GM12878 (cell line): ENCODE results near the gene ADAMTS16. TPM values are rescaled to one million over a fixed set of nuclear protein-coding genes. Genes with fewer than 3 reads are reported as not detected.

Experiments used
- ATAC-seq: fragments of 200-7000 bp; cut with Tn5 transposase; 3 replicates; pipeline ENCODE4 v1.9.1; 2020; ENCODE audit warnings: mild to moderate bottlenecking, moderate library complexity
- BruUV-seq: library from RNA; stranded (reverse); fragments of 400-500 nt; replicated peaks from 2 replicates; lab custom pipeline; 2021; lab: Mats Ljungman, UMichigan
- CTCF ChIA-PET: fragments of 300-600 bp; sonication (Branson Sonifier 250); formaldehyde crosslinking; extraction: SDS; loops from one replicate; lab custom pipeline; 2021; ENCODE audit warnings: inconsistent platforms; lab: Yijun Ruan, JAX
- POLR2A ChIA-PET: fragments of 350-600 bp; formaldehyde crosslinking; extraction: SDS; loops from one replicate; lab custom pipeline; 2021; ENCODE audit warnings: inconsistent platforms; lab: Charles Lee
- RAD21 ChIA-PET: fragments of 300-600 bp; sonication (Branson Sonifier 250); formaldehyde crosslinking; loops from one replicate; lab custom pipeline; 2023; ENCODE audit warnings: antibody characterized with exemption; ENCODE audit not compliant: unreplicated experiment; lab: Charles Lee
- SMC1A ChIA-PET: fragments of 300-600 bp; sonication (Branson Sonifier 250); formaldehyde crosslinking; loops from one replicate; lab custom pipeline; 2023; ENCODE audit not compliant: unreplicated experiment, uncharacterized antibody; lab: Charles Lee
- DNase-seq: peaks from one replicate; pipeline ENCODE4 v3.0.0-alpha.2; 2011; ENCODE audit warnings: low read depth, low spot score
- FAIRE-seq: peaks from 3 replicates; lab custom pipeline; 2011; peaks lifted over from hg19 to GRCh38; lab: Jason Lieb, UNC
- H2AFZ ChIP-seq: 2 replicates; pipeline ENCODE4 v1.6.0; 2011; ENCODE audit warnings: low read depth, low read length, control low read depth; ENCODE audit not compliant: control insufficient read depth
- H3K27ac ChIP-seq: 2 replicates; pipeline ENCODE4 v1.5.1; 2011; ENCODE audit warnings: control low read depth; ENCODE audit not compliant: control insufficient read depth, insufficient read depth
- H3K27me3 ChIP-seq, 2 experiments: replicated peaks in 1 of 2; 2 replicates each; pipeline versions ENCODE4 v1.6.0 to v1.6.1; 2011; ENCODE audit warnings: low read length in 1 of 2; ENCODE audit not compliant: control insufficient read depth in 2 of 2, insufficient read depth in 2 of 2
- H3K36me3 ChIP-seq, 2 experiments: 2 replicates each; pipeline ENCODE4 v1.5.1; 2011; ENCODE audit warnings: low read length in 1 of 2; ENCODE audit not compliant: control insufficient read depth in 2 of 2, insufficient read depth in 2 of 2
- H3K4me1 ChIP-seq: 2 replicates; pipeline ENCODE4 v1.6.1; 2011; ENCODE audit warnings: mild to moderate bottlenecking, low read length, moderate library complexity, mixed read lengths; ENCODE audit not compliant: control insufficient read depth, insufficient read depth
- H3K4me2 ChIP-seq: 2 replicates; pipeline ENCODE4 v1.6.0; 2011; ENCODE audit warnings: control low read depth; ENCODE audit not compliant: control insufficient read depth, insufficient read depth
- H3K4me3 ChIP-seq: fragments of 200-600 bp; sonication (generic); 2 replicates; pipeline ENCODE4 v1.5.1; 2016
- H3K79me2 ChIP-seq: 2 replicates; pipeline ENCODE4 v1.6.0; 2011; ENCODE audit warnings: low read length; ENCODE audit not compliant: control insufficient read depth, insufficient read depth
- H3K9ac ChIP-seq: 2 replicates; pipeline ENCODE4 v1.8.0; 2011; ENCODE audit warnings: low read length, control low read depth, mixed read lengths; ENCODE audit not compliant: control insufficient read depth, insufficient read depth
- H3K9me3 ChIP-seq: replicated peaks from 3 replicates; pipeline ENCODE4 v1.5.1; 2011; ENCODE audit warnings: mild to moderate bottlenecking, low read length; ENCODE audit not compliant: control insufficient read depth, insufficient read depth
- H4K20me1 ChIP-seq: 2 replicates; pipeline ENCODE4 v1.6.0; 2011; ENCODE audit not compliant: control insufficient read depth, insufficient read depth
- BACH1 ChIP-seq: fragments of 450-650 bp; IDR thresholded peaks from 2 replicates; pipeline ENCODE4 v1.6.1; 2017; ENCODE audit warnings: mild to moderate bottlenecking, borderline replicate concordance
- WGBS: methylation state at CpG from one replicate; pipeline ENCODE4 v1.1.6; 2016; ENCODE audit warnings: low lambda C conversion rate; ENCODE audit not compliant: insufficient replicate concordance, insufficient coverage; ENCODE audit errors: missing lambda C conversion rate; 5-methylcytosine and 5-hydroxymethylcytosine counted together
- in situ Hi-C: fragments of 300-500 bp; cut with MboI; formaldehyde crosslinking; loops from 9 replicates; pipeline ENCODE4 v1.14.3; 2018; ENCODE audit warnings: mixed read lengths
- intact Hi-C: fragments of 100-400 bp; cut with micrococcal nuclease; formaldehyde crosslinking; loops from one replicate; pipeline ENCODE4 v1.14.2; 2022; ENCODE audit not compliant: unreplicated experiment
- polyA plus RNA-seq, 11 experiments: library from polyadenylated mRNA; depleted of rRNA in 4 of 11; unstranded in 6 of 11; stranded (reverse) in 5 of 11; fragments of >200 nt; fragmentation: Nextera tagmentation in 4 of 11; fragmentation: Illumina TruSeq in 1 of 11; extraction: Ambion mirVana in 4 of 11; extraction: Trizol in 1 of 11; gene quantifications; 1 replicate in 1 of 11; 2 replicates in 10 of 11; pipeline versions ENCODE4 v1.2.1 to v1.2.3, GENCODE V29; 2011 to 2016; ENCODE audit warnings: inconsistent platforms in 2 of 11, missing spikeins in 2 of 11, low read depth in 1 of 11
- total RNA-seq, 4 experiments: library from RNA; depleted of rRNA in 3 of 4; stranded (reverse); fragments of >200 nt in 3 of 4; fragmentation: Illumina TruSeq in 1 of 4; extraction: Trizol in 1 of 4; gene quantifications; 2 replicates each; pipeline versions ENCODE4 v1.2.1 to v1.2.3, GENCODE V29; 2013 to 2021
- TF ChIP-seq, protein P1 (sequence below): fragments of 450-650 bp; IDR thresholded peaks from 2 replicates; pipeline ENCODE4 v1.6.1; 2017; ENCODE audit warnings: mild to moderate bottlenecking, moderate library complexity
- TF ChIP-seq, protein P2 (sequence below): fragments of 450-650 bp; conservative IDR thresholded peaks from 2 replicates; pipeline ENCODE4 v1.6.1; 2017; ENCODE audit warnings: mild to moderate bottlenecking, moderate library complexity

The ADAMTS16 gene
- total and polyA plus RNA-seq, 10 of the 15 experiments (the other 5 are each of a cell fraction or from before 2014, with no cell fraction given) = 0.04 TPM; not detected in 9

DNA sequence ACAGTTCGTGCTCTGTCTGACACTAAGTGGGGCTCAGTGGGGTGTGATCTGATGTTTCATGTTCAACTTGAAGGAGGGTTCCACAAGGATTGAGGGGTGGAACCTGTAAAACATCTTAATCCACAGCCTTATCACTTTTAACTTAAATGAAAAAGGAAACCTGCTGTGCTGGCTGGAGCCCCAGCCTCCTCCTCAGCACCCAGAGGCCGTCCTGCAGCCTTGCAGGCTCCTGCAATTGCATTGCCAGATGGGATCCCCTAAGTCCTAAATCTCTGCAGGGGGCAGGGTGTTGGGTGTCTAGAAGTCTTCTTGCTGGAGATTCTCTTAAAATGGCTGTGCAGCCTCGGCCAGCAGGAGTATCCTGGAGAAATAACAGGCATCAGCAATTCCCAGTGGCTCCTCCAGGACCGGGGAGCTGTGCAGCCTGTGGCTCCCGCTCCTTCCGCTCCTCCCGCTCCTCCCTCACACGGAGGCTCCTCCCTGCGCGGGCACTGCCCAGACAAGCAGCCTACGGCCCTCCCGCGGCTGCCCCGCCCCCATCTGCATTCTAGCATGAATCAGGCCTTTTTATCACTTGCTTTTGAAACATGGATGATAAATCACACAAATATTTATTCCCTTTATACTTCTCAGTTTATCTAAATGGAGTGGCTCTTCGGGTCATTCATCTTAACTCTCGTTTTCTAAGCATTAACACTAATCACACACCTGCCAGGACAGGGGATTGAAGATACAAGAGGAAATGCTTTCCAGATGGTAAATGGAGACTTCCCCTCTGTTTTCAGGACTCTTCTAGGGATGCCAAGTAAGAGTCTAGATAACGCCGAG, 131.0 kb downstream of the ADAMTS16 start:
- CTCF ChIA-PET = no interaction called here
- no peaks in the 10 kb centered on the region for H4K20me1 ChIP-seq
- in situ Hi-C loops (no loop called here), intact Hi-C loops (no loop called here)
- H2AFZ ChIP-seq = no peak overlapping the region
- no peaks in the 10 kb centered on the region for H3K4me1 ChIP-seq
- H3K79me2 ChIP-seq = no peaks in the 10 kb centered on the region
- SMC1A ChIA-PET = no interaction called here
- H3K27me3 ChIP-seq = no peaks in the 10 kb centered on the region
- H3K9ac ChIP-seq = no peak overlapping the region
- H3K4me3 ChIP-seq = no peak overlapping the region
- no peak for FAIRE-seq
- DNase-seq = no peak
- POLR2A ChIA-PET = no interaction called here
- H3K9me3 ChIP-seq = no peaks in the 10 kb centered on the region
- H3K4me2 ChIP-seq = no peak overlapping the region
- ATAC-seq = no peak
- RAD21 ChIA-PET = no interaction called here
- TF ChIP-seq, protein P1, sequence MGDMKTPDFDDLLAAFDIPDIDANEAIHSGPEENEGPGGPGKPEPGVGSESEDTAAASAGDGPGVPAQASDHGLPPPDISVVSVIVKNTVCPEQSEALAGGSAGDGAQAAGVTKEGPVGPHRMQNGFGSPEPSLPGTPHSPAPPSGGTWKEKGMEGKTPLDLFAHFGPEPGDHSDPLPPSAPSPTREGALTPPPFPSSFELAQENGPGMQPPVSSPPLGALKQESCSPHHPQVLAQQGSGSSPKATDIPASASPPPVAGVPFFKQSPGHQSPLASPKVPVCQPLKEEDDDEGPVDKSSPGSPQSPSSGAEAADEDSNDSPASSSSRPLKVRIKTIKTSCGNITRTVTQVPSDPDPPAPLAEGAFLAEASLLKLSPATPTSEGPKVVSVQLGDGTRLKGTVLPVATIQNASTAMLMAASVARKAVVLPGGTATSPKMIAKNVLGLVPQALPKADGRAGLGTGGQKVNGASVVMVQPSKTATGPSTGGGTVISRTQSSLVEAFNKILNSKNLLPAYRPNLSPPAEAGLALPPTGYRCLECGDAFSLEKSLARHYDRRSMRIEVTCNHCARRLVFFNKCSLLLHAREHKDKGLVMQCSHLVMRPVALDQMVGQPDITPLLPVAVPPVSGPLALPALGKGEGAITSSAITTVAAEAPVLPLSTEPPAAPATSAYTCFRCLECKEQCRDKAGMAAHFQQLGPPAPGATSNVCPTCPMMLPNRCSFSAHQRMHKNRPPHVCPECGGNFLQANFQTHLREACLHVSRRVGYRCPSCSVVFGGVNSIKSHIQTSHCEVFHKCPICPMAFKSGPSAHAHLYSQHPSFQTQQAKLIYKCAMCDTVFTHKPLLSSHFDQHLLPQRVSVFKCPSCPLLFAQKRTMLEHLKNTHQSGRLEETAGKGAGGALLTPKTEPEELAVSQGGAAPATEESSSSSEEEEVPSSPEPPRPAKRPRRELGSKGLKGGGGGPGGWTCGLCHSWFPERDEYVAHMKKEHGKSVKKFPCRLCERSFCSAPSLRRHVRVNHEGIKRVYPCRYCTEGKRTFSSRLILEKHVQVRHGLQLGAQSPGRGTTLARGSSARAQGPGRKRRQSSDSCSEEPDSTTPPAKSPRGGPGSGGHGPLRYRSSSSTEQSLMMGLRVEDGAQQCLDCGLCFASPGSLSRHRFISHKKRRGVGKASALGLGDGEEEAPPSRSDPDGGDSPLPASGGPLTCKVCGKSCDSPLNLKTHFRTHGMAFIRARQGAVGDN = no peak
- TF ChIP-seq, protein P2, sequence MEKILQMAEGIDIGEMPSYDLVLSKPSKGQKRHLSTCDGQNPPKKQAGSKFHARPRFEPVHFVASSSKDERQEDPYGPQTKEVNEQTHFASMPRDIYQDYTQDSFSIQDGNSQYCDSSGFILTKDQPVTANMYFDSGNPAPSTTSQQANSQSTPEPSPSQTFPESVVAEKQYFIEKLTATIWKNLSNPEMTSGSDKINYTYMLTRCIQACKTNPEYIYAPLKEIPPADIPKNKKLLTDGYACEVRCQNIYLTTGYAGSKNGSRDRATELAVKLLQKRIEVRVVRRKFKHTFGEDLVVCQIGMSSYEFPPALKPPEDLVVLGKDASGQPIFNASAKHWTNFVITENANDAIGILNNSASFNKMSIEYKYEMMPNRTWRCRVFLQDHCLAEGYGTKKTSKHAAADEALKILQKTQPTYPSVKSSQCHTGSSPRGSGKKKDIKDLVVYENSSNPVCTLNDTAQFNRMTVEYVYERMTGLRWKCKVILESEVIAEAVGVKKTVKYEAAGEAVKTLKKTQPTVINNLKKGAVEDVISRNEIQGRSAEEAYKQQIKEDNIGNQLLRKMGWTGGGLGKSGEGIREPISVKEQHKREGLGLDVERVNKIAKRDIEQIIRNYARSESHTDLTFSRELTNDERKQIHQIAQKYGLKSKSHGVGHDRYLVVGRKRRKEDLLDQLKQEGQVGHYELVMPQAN = no peak
- TF ChIP-seq BACH1 = no peak
- H3K27ac ChIP-seq = no peak overlapping the region
- WGBS = 45% methylated on average over 18 of the region's 18 CpGs
- no peaks in the 10 kb centered on the region for H3K36me3 ChIP-seq
- BruUV-seq = no TSS peak
